SU-DHL-6 (cell line): Measurements from ENCODE around the gene SRSF8.

Experiments used
- H2AFZ ChIP-seq: fragments of 200-600 bp; sonication (generic); 2 replicates; pipeline ENCODE4 v1.6.1; 2014; ENCODE audit warnings: low read depth, mild to moderate bottlenecking, moderate library complexity, mixed read lengths, antibody characterized with exemption, low read length; ENCODE audit not compliant: severe bottlenecking
- H3F3A ChIP-seq: fragments of 200-600 bp; shearing (Covaris generic); 2 replicates; pipeline ENCODE4 v1.6.0; 2016; ENCODE audit warnings: antibody characterized with exemption, mild to moderate bottlenecking; ENCODE audit not compliant: insufficient read depth
- H3K27ac ChIP-seq: fragments of 200-600 bp; sonication (generic); 2 replicates; pipeline ENCODE4 v1.5.1; 2016; ENCODE audit warnings: low read depth, mild to moderate bottlenecking, low read length, moderate library complexity, mixed read lengths
- H3K27me3 ChIP-seq: fragments of 200-600 bp; sonication (generic), shearing (Covaris generic); 2 replicates; pipeline ENCODE4 v1.6.0; 2014; ENCODE audit warnings: mild to moderate bottlenecking, low read length
- H3K36me3 ChIP-seq: fragments of 200-600 bp; sonication (generic); 2 replicates; pipeline ENCODE4 v1.6.1; 2014; ENCODE audit warnings: mild to moderate bottlenecking, low read length, mixed read lengths
- H3K4me2 ChIP-seq: fragments of 300-600, 200-600 bp; shearing (Covaris generic), sonication (generic); 2 replicates; pipeline ENCODE4 v1.6.0; 2014; ENCODE audit warnings: low read length, low read depth, mild to moderate bottlenecking; ENCODE audit not compliant: poor library complexity, severe bottlenecking
- H3K4me3 ChIP-seq: fragments of 200-600 bp; sonication (generic); 2 replicates; pipeline ENCODE4 v1.5.1; 2014; ENCODE audit warnings: antibody characterized with exemption, low read length, mild to moderate bottlenecking, mixed read lengths; ENCODE audit not compliant: insufficient read depth, poor library complexity, severe bottlenecking
- H3K79me2 ChIP-seq: fragments of 200-600 bp; sonication (generic); 2 replicates; pipeline ENCODE4 v1.6.1; 2014; ENCODE audit warnings: mild to moderate bottlenecking, low read length, moderate library complexity; ENCODE audit not compliant: insufficient read depth
- H3K9ac ChIP-seq: fragments of 200-600 bp; sonication (generic); 2 replicates; pipeline ENCODE4 v1.7.0; 2014; ENCODE audit warnings: mild to moderate bottlenecking, low read length
- H3K9me2 ChIP-seq: fragments of 200-600 bp; sonication (generic); replicated peaks from 2 replicates; pipeline ENCODE4 v1.6.1; 2014; ENCODE audit warnings: low read length; ENCODE audit not compliant: insufficient read depth
- H3K9me3 ChIP-seq: fragments of 200-600 bp; sonication (generic); 2 replicates; pipeline ENCODE4 v1.6.1; 2014; ENCODE audit warnings: low read length, mixed read lengths; ENCODE audit not compliant: insufficient read depth
- H4K20me1 ChIP-seq: fragments of 200-600 bp; sonication (generic); 2 replicates; pipeline ENCODE4 v1.6.1; 2014; ENCODE audit warnings: low read depth, mild to moderate bottlenecking, antibody characterized with exemption, low read length, moderate library complexity, mixed read lengths
- EZH2phosphoT487 ChIP-seq: fragments of 200-600 bp; sonication (generic), shearing (Covaris generic); conservative IDR thresholded peaks from 2 replicates; pipeline ENCODE4 v1.6.1; 2018; ENCODE audit warnings: mild to moderate bottlenecking, antibody characterized with exemption, low read length, moderate library complexity, mixed read lengths
- TF ChIP-seq, protein P1 (sequence below): fragments of 200-600 bp; sonication (generic); IDR thresholded peaks from one replicate; pipeline ENCODE4 v1.5.1; 2017; ENCODE audit warnings: antibody characterized with exemption, mild to moderate bottlenecking, low read length, moderate library complexity; ENCODE audit not compliant: insufficient read depth, poor library complexity, severe bottlenecking

Gene SRSF8

DNA sequence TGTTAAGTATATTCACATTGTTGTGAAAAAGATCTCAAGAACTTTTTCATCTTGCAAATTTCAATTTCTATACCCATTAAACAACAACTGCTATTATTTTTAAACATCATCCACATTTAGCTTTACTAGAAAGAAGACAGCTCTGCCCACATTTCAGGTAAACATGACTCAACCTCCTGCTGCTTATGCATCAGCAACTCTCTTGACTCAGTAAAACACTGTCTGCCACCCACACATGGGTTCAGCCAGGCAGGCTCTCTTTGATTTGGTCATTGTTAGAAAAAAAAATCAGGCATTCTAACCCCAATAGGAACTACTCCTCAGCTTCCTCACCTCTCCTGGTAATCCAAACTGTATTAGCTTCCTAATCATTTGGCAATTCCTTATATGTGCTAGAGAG lies 17.8 kb downstream of the SRSF8 start:
- Histone ChIP-seq H3K9me3 (no peaks in the 10 kb centered on the region), H3F3A (no peaks in the 10 kb centered on the region), H3K4me3 (no peak overlapping the region), H3K79me2 (no peaks in the 10 kb centered on the region), H3K9me2 (no peaks in the 10 kb centered on the region), H2AFZ (no peak overlapping the region), H3K9ac (no peak overlapping the region), H3K4me2 (no peak overlapping the region), H3K36me3 (no peaks in the 10 kb centered on the region), H3K27me3 (no peaks in the 10 kb centered on the region), H4K20me1 (no peaks in the 10 kb centered on the region), H3K27ac (no peak overlapping the region)
- TF ChIP-seq EZH2phosphoT487: no peak
- TF ChIP-seq, protein P1, sequence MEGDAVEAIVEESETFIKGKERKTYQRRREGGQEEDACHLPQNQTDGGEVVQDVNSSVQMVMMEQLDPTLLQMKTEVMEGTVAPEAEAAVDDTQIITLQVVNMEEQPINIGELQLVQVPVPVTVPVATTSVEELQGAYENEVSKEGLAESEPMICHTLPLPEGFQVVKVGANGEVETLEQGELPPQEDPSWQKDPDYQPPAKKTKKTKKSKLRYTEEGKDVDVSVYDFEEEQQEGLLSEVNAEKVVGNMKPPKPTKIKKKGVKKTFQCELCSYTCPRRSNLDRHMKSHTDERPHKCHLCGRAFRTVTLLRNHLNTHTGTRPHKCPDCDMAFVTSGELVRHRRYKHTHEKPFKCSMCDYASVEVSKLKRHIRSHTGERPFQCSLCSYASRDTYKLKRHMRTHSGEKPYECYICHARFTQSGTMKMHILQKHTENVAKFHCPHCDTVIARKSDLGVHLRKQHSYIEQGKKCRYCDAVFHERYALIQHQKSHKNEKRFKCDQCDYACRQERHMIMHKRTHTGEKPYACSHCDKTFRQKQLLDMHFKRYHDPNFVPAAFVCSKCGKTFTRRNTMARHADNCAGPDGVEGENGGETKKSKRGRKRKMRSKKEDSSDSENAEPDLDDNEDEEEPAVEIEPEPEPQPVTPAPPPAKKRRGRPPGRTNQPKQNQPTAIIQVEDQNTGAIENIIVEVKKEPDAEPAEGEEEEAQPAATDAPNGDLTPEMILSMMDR: no peak

DNA sequence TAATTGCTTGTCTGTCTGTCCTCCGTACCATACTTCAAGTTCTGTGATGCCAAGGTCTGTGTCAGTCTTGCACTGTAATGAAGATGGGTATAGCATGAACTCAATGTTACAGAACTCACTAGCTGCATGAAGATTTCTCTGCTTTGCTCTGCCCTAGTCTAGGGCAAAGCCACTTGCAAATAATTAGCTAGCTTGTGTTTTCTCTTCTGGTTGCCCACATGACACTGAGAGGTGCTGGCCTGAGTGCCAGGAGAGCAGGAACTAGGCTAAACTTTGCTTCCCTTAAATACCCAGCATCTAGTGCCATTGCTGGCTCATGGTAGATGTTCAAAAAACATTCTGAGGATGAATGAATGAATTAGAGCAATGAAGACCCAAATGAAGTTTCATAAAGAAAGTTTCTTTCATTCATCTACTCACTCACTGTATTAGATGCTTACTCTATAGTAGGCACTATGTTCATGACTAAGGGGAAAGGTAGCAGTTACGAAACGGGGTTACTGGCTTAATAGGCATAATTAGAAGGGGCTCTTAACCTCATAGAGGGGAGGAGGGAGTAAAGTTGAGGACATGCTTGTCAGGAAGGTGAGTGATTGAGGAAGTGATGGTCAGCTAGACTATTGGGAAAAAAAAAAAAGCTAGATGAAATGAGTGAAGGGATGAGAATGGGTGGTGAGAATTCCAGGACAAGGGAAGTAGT lies 18.5 kb downstream of the SRSF8 start:
- Histone ChIP-seq H4K20me1 (no peaks in the 10 kb centered on the region), H3K79me2 (no peaks in the 10 kb centered on the region), H3K36me3 (no peaks in the 10 kb centered on the region), H3K4me3 (no peak overlapping the region), H3K9me3 (no peaks in the 10 kb centered on the region), H3K27ac (no peak overlapping the region), H2AFZ (no peak overlapping the region), H3K4me2 (no peak overlapping the region), H3K9me2 (no peaks in the 10 kb centered on the region), H3K9ac (no peak overlapping the region), H3K27me3 (no peaks in the 10 kb centered on the region), H3F3A (no peaks in the 10 kb centered on the region)
- TF ChIP-seq, protein P1: no peak
- no peak for TF ChIP-seq EZH2phosphoT487

DNA sequence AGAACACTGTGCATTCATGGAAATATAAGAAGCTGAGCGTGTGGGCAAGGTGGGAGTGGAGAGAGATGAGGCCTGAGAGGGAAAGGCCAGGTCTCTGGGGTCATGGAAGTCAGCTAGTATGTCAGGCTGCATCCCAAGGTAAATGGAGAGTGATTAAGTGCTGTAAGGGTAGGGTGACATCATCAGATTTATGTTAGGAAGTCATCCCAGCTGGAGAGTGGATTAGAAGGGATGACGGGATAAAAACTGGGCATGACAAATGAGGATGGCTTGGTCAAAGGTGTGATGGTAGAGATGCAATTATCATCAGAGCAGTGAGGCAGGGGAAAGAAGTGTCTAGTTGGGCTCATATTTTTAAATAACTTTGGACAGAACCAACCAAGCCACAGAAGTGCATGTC lies 19.4 kb downstream of the SRSF8 start:
- Histone ChIP-seq H3K36me3 (no peaks in the 10 kb centered on the region), H3K79me2 (no peaks in the 10 kb centered on the region), H3K9me2 (no peaks in the 10 kb centered on the region), H3K9me3 (no peaks in the 10 kb centered on the region), H3K27me3 (no peaks in the 10 kb centered on the region), H3K27ac (no peak overlapping the region), H3F3A (no peaks in the 10 kb centered on the region), H2AFZ (no peak overlapping the region), H3K4me3 (no peak overlapping the region), H4K20me1 (no peaks in the 10 kb centered on the region), H3K9ac (no peak overlapping the region), H3K4me2 (no peak overlapping the region)
- no peak for TF ChIP-seq EZH2phosphoT487
- TF ChIP-seq, protein P1: no peak
